CD4-positive, alpha-beta T cell treated with Interleukin-4 for 4 hours (primary cell): ENCODE results near the gene OFD1.

Source experiments
- DNase-seq: peaks from one replicate; pipeline ENCODE4 v3.0.0-alpha.2; 2020

OFD1 gene

GRCh38 chrX:13734278-13735172 lies at the start of gene OFD1, which contains the start of gene TRAPPC2:
TSS of gene OFD1 (plus strand) at chrX:13734748. CDS start at chrX:13735072, 324 bp downstream.
TSS of gene TRAPPC2 (minus strand) at chrX:13734620. CDS start at chrX:13719963, 14,657 bp downstream.
- peak; percentile 93 for DNase-seq

GRCh38 chrX:13685126-13685763 lies 49.3 kb upstream of the OFD1 start:
- no peak for DNase-seq

- no peak for DNase-seq
These were observed 47.3 kb upstream of the OFD1 start for GRCh38 chrX:13687203-13687602.

GRCh38 chrX:13688384-13688957 lies 46.1 kb upstream of the OFD1 start:
- DNase-seq, result no peak

- DNase-seq, result peak; percentile 66
These were observed 45.4 kb upstream of the OFD1 start, which contains the start of gene RAB9A for GRCh38 chrX:13688958-13689740. TSS of gene RAB9A (plus strand) at chrX:13689128. CDS start at chrX:13708747, 19,619 bp downstream.

GRCh38 chrX:13689741-13690211 lies 44.8 kb upstream of the OFD1 start:
- DNase-seq, result no peak

GRCh38 chrX:13690836-13691235 lies 43.7 kb upstream of the OFD1 start:
- no peak for DNase-seq

- peak; percentile 31 for DNase-seq
These were observed 42.6 kb upstream of the OFD1 start for GRCh38 chrX:13691841-13692371.

- no peak for DNase-seq
These were observed 41.7 kb upstream of the OFD1 start for GRCh38 chrX:13692771-13693231.

GRCh38 chrX:13693341-13693961 lies 41.1 kb upstream of the OFD1 start:
- no peak for DNase-seq

GRCh38 chrX:13694359-13694758 lies 40.2 kb upstream of the OFD1 start:
- no peak for DNase-seq

GRCh38 chrX:13694983-13695382 lies 39.6 kb upstream of the OFD1 start:
- no peak for DNase-seq

- no peak for DNase-seq
These were observed 38.9 kb upstream of the OFD1 start for GRCh38 chrX:13695601-13696115.

- peak; percentile 32 for DNase-seq
These were observed 37.1 kb upstream of the OFD1 start for GRCh38 chrX:13697455-13697854.

GRCh38 chrX:13697976-13698375 lies 36.6 kb upstream of the OFD1 start:
- DNase-seq, result no peak

GRCh38 chrX:13698432-13698831 lies 36.1 kb upstream of the OFD1 start:
- DNase-seq, result no peak

GRCh38 chrX:13699183-13699826 lies 35.2 kb upstream of the OFD1 start:
- no peak for DNase-seq

- DNase-seq, result no peak
These were observed 34.2 kb upstream of the OFD1 start for GRCh38 chrX:13700380-13700779.

- DNase-seq, result no peak
These were observed 32.3 kb upstream of the OFD1 start for GRCh38 chrX:13702111-13702789.

- no peak for DNase-seq
These were observed 31.4 kb upstream of the OFD1 start for GRCh38 chrX:13703135-13703534.
